HG02571 (cell line): ENCODE data around the gene CACNA1C.

ENCODE experiments used
- ATAC-seq: cut with Tn5 transposase; IDR thresholded peaks from one replicate; pipeline ENCODE4 v1.9.1; 2021; ENCODE audit warnings: mild to moderate bottlenecking, moderate library complexity; ENCODE audit not compliant: unreplicated experiment

CACNA1C gene

GRCh38 chr12:2561367-2561766 is 508.6 kb downstream of the CACNA1C start:
- ATAC-seq = no peak

GRCh38 chr12:2562400-2562799 is 509.6 kb downstream of the CACNA1C start:
- ATAC-seq = no peak

GRCh38 chr12:2563709-2564108 is 510.9 kb downstream of the CACNA1C start:
- no peak for ATAC-seq

GRCh38 chr12:2566161-2566560 is 513.4 kb downstream of the CACNA1C start:
- ATAC-seq = no peak

GRCh38 chr12:2567711-2568110 is 514.9 kb downstream of the CACNA1C start:
- no peak for ATAC-seq

- ATAC-seq = no peak
Observed at GRCh38 chr12:2570562-2570961, 517.8 kb downstream of the CACNA1C start.

GRCh38 chr12:2574355-2574935 is 521.7 kb downstream of the CACNA1C start:
- ATAC-seq = no peak

- no peak for ATAC-seq
Observed at GRCh38 chr12:2575245-2575644, 522.5 kb downstream of the CACNA1C start.

- ATAC-seq = no peak
Observed at GRCh38 chr12:2578211-2578610, 525.4 kb downstream of the CACNA1C start.

GRCh38 chr12:2578772-2579171 is 526.0 kb downstream of the CACNA1C start:
- no peak for ATAC-seq

- no peak for ATAC-seq
Observed at GRCh38 chr12:2580821-2581220, 528.0 kb downstream of the CACNA1C start.

- no peak for ATAC-seq
Observed at GRCh38 chr12:2581293-2582045, 528.7 kb downstream of the CACNA1C start.

GRCh38 chr12:2582631-2583030 is 529.8 kb downstream of the CACNA1C start:
- no peak for ATAC-seq

- no peak for ATAC-seq
Observed at GRCh38 chr12:2583091-2583497, 530.3 kb downstream of the CACNA1C start.

- ATAC-seq = no peak
Observed at GRCh38 chr12:2583642-2584401, 531.0 kb downstream of the CACNA1C start.

GRCh38 chr12:2586156-2587038 is 533.6 kb downstream of the CACNA1C start:
- ATAC-seq = no peak

- ATAC-seq = no peak
Observed at GRCh38 chr12:2588345-2588744, 535.6 kb downstream of the CACNA1C start.

- no peak for ATAC-seq
Observed at GRCh38 chr12:2589381-2589780, 536.6 kb downstream of the CACNA1C start.

GRCh38 chr12:2593045-2593444 is 540.3 kb downstream of the CACNA1C start:
- ATAC-seq = no peak

GRCh38 chr12:2596441-2596840 is 543.7 kb downstream of the CACNA1C start:
- no peak for ATAC-seq

GRCh38 chr12:2605301-2605700 is 552.5 kb downstream of the CACNA1C start:
- ATAC-seq = no peak
